ENCODE data around the gene ACP4. TPM values are rescaled to one million over a fixed set of nuclear protein-coding genes. Genes with fewer than 3 reads are reported as not detected.

Gene ACP4
- total RNA-seq, 1 experiment from 2014 or later, result not detected

Small RNA genes within 50 kb of the gene (small RNA-seq; reads per million reads assigned to genes)
- gene SNORD88A, result 61.9 to 659 reads per million in 2 experiments
- gene SNORD88B, result 0 reads per million in 2 experiments
- gene SNORD88C, result 0 reads per million in 2 experiments

Other genes with a start within 250 kb of the ACP4 start
- gene LRRC4B, start 222.0 kb upstream of the ACP4 start, total RNA-seq (2014; rRNA removed; shearing (Covaris generic)), result 6.3 and 6.9 TPM in 2 replicates
- 0.55 and 1.6 TPM in 2 replicates for gene SYT3, start 150.5 kb upstream of the ACP4 start, total RNA-seq (2014; rRNA removed; shearing (Covaris generic))
- 2.7 and 4.3 TPM in 2 replicates for gene C19orf81, start 141.0 kb upstream of the ACP4 start, total RNA-seq (2014; rRNA removed; shearing (Covaris generic))
- 0.27 and 0.48 TPM in 2 replicates for gene SHANK1, start 70.6 kb upstream of the ACP4 start, total RNA-seq (2014; rRNA removed; shearing (Covaris generic))
- gene CLEC11A, start 67.1 kb upstream of the ACP4 start, total RNA-seq (2014; rRNA removed; shearing (Covaris generic)), result 1.0 and 1.2 TPM in 2 replicates
- gene GPR32, start 20.0 kb upstream of the ACP4 start, total RNA-seq (2014; rRNA removed; shearing (Covaris generic)), result not detected in 2 replicates
- gene KLK1, start 33.4 kb downstream of the ACP4 start, total RNA-seq (2014; rRNA removed; shearing (Covaris generic)), result not detected in 2 replicates
- not detected in 2 replicates for gene KLK15, start 43.2 kb downstream of the ACP4 start, total RNA-seq (2014; rRNA removed; shearing (Covaris generic))
- gene KLK3, start 64.5 kb downstream of the ACP4 start, total RNA-seq (2014; rRNA removed; shearing (Covaris generic)), result not detected in 2 replicates
- 0.96 and 2.0 TPM in 2 replicates for gene KLK2, start 83.0 kb downstream of the ACP4 start, total RNA-seq (2014; rRNA removed; shearing (Covaris generic))
- 1.0 TPM in 1 of 2 replicates, not detected in the other for gene KLK4, start 121.0 kb downstream of the ACP4 start, total RNA-seq (2014; rRNA removed; shearing (Covaris generic))
- not detected in 2 replicates for gene KLK5, start 162.6 kb downstream of the ACP4 start, total RNA-seq (2014; rRNA removed; shearing (Covaris generic))
- gene KLK6, start 179.2 kb downstream of the ACP4 start, total RNA-seq (2014; rRNA removed; shearing (Covaris generic)), result not detected in 2 replicates
- not detected in 2 replicates for gene KLK7, start 193.5 kb downstream of the ACP4 start, total RNA-seq (2014; rRNA removed; shearing (Covaris generic))
- gene KLK8, start 211.2 kb downstream of the ACP4 start, total RNA-seq (2014; rRNA removed; shearing (Covaris generic)), result 0.96 TPM in 1 of 2 replicates, not detected in the other
- not detected in 2 replicates for gene KLK10, start 229.3 kb downstream of the ACP4 start, total RNA-seq (2014; rRNA removed; shearing (Covaris generic))
- gene KLK11, start 236.2 kb downstream of the ACP4 start, total RNA-seq (2014; rRNA removed; shearing (Covaris generic)), result not detected in 2 replicates
- not detected in 2 replicates for gene KLK12, start 244.6 kb downstream of the ACP4 start, total RNA-seq (2014; rRNA removed; shearing (Covaris generic))

Data from SK-MEL-5 (cell line).